Stimulated activated naive CD8-positive, alpha-beta T cell treated with anti-CD3 and anti-CD28 coated beads, Interleukin-15, Interleukin-2, amounts not matched to agents 100 ng/mL and 50 ng/mL, for 24 hours (primary cell): ENCODE results near the gene ALDH1A2.

Source experiments
- H3K27ac Mint-ChIP-seq: one replicate; pipeline ENCODE4 v1.8.0; 2021; ENCODE audit warnings: mild to moderate bottlenecking, mixed read lengths
- H3K27me3 Mint-ChIP-seq: one replicate; pipeline ENCODE4 v1.8.0; 2021; ENCODE audit warnings: mixed read lengths
- H3K36me3 Mint-ChIP-seq: one replicate; pipeline ENCODE4 v1.8.0; 2021; ENCODE audit warnings: low read depth, mixed read lengths
- H3K4me1 Mint-ChIP-seq: one replicate; pipeline ENCODE4 v1.8.0; 2021; ENCODE audit warnings: low read depth, mixed read lengths
- H3K4me3 Mint-ChIP-seq: one replicate; pipeline ENCODE4 v1.8.0; 2021; ENCODE audit warnings: mild to moderate bottlenecking, mixed read lengths
- H3K9me3 Mint-ChIP-seq: one replicate; pipeline ENCODE4 v1.8.0; 2021; ENCODE audit warnings: mixed read lengths

The ALDH1A2 gene

DNA sequence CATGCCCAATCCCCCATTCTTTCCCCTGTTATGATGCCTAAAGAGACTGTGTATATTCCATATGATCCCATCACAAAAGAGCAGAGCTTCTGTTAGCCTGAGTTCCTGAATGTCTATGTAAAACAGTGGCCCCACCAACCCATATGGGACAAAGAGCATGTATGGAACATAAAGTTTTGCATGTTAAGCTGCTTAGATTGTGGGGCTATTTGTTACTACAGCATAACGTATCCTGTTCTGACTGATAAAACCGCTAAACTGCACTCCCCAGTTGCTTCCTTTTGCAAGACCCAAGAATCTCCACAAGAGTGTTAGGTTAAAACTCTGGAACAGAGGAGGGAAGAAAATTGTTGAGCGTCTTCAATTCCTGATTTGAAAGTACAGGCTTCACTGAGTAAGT, 154.8 kb downstream of the ALDH1A2 start:
- H3K27ac Mint-ChIP-seq, result no peak overlapping the region
- H3K9me3 Mint-ChIP-seq, result peaks cover 3% of the 10 kb centered on the region
- H3K36me3 Mint-ChIP-seq, result no peaks in the 10 kb centered on the region
- peaks cover 17% of the 10 kb centered on the region for H3K27me3 Mint-ChIP-seq
- no peaks in the 10 kb centered on the region for H3K4me1 Mint-ChIP-seq
- no peak overlapping the region for H3K4me3 Mint-ChIP-seq

DNA sequence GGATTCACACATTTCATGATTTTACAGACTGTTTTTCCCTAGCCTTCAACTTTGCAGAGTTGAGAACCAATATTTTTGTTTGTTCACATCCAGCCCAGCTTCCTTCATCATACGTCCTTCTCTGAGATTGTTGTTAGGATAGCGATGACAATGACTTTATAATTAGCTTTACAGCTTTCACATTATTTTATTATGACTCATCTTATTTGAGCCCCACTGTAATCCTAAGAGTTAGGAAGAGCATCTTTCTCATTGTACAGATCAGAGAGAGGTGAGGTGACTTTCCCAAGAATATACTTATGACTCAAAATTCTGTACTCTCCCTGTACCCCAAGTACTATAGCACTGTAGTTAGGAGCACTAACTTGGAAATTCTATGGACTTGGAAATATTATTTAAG, 156.1 kb downstream of the ALDH1A2 start:
- Mint-ChIP-seq H3K4me3 (no peak overlapping the region), H3K27ac (no peak overlapping the region), H3K9me3 (peaks cover 3% of the 10 kb centered on the region), H3K27me3 (peaks cover 17% of the 10 kb centered on the region), H3K36me3 (no peaks in the 10 kb centered on the region), H3K4me1 (no peaks in the 10 kb centered on the region)

DNA sequence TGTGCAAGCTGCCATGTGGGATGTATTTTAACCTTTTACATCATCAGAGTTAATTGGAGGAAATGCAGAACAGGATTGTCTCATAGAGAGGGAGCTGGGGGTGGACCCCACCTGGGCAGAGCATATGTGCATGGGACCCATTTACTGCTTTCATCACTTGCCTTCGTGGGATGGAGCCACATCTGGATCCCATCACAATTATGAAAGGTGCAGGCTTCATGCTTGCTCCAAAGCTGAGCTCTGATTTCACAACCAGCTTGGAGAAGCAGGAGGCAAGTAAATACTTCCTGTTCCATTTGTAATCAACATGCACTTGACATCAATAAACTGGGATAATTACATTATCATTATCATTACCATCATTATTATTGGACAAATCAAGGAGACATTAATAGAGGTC, 161.9 kb downstream of the ALDH1A2 start:
- Mint-ChIP-seq H3K9me3 (peaks cover 3% of the 10 kb centered on the region), H3K4me1 (no peaks in the 10 kb centered on the region)

More for the DNA sequence above, 161.9 kb downstream of the ALDH1A2 start:
- Mint-ChIP-seq H3K4me3 (no peak overlapping the region), H3K27me3 (peaks cover 29% of the 10 kb centered on the region), H3K27ac (no peak overlapping the region), H3K36me3 (no peaks in the 10 kb centered on the region)
